Stimulated activated CD8-positive, alpha-beta memory T cell treated with anti-CD3 and anti-CD28 coated beads, Interleukin-7, amount 100 ng/mL, for 1 hour (primary cell): ENCODE data around the gene ZBTB16.

ENCODE experiments used
- DNase-seq, 2 donors: peaks; one replicate each; pipeline ENCODE4 v3.0.0-alpha.2; 2020; ENCODE audit warnings: low read depth in 2 of 2

Gene ZBTB16

GRCh38 chr11:114183044-114183511 lies 123.6 kb downstream of the ZBTB16 start:
- DNase-seq: peak in 1 of 2 donors; percentile 35

DNA sequence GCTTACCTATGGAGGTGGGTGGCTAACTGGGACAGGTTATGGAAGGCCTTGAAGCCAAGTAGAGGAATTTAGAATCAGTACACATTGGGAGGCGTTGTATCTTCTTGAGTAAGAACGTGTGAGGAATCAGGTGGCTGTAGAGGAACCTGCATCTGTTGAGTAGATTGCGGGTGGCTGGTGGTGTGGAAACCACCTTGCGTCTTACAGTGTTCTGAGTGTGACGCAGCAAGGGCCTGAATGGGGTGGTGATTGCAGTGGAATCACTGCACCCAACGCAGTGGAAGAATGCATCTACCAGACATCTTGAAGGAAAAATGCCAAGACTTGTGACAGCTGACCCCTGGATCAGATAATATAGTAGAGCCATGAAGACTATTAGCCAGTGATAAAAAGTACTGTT lies 125.9 kb downstream of the ZBTB16 start:
- no peak for DNase-seq

GRCh38 chr11:114187173-114187572 lies 127.7 kb downstream of the ZBTB16 start:
- no peak for DNase-seq

DNA sequence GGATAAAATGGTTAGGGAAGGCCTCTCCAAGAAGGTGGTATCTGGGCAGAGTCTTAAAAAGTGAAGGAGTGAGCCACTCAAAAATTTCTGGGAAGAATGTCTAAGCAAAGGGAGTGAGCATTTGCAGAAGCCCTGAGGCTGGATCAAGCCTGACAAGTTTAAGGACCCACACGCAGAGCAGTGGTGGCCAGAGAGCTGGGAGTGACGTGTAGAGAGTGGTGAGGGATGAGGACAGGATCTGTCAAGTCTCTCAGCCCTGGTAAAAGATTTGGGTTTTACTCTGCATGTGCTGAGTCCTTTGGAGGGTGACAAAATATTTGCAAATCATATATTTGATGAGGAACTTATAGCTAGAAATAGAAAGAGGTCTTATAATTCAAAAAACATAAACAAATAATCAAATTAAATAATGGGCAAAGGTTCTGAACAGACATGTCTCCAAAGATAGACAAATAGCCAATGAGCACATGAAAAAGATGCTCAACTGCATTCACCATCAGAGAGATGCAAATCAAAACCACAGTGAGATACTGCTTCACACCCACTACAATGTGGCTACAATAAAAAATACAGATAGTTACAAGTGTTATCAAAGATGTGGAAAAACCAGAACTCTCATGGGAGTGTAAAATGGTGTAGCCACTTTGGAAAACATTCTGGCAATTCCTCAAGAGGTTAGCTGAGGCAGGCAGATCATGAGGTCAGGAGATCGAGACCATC lies 129.5 kb downstream of the ZBTB16 start:
- no peak for DNase-seq

- no peak for DNase-seq
These were observed 131.1 kb downstream of the ZBTB16 start for GRCh38 chr11:114190630-114191029.

GRCh38 chr11:114191893-114192292 lies 132.4 kb downstream of the ZBTB16 start:
- no peak for DNase-seq

DNA sequence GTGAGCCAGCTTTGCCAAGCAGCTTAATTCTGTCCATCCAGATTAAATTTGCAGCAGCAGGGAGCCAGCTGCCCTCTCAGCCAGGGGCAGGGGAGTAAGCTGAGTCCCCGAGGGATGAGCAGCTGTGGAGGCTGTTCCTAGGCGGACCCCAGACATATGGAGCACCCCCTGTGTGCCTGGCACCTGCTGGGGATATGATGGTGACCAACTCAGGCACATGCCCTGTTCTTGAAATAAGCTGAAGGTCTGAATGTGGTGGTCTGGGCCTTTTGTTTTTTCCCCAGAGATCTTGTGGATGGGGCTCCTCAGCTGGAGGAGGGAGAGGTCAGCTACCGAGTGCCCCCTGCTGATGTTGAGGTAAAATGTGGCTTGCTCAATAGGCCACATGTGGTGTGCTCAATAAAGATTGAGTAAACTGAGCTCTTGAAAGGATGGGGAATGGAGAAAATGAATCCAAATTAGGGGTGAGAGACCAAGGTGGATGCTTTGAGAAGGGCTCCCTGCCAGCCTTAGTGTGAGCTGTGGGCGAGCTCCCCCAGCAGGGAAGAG lies 133.4 kb downstream of the ZBTB16 start:
- DNase-seq: no peak

GRCh38 chr11:114193730-114194679 lies 134.5 kb downstream of the ZBTB16 start:
- no peak for DNase-seq

DNA sequence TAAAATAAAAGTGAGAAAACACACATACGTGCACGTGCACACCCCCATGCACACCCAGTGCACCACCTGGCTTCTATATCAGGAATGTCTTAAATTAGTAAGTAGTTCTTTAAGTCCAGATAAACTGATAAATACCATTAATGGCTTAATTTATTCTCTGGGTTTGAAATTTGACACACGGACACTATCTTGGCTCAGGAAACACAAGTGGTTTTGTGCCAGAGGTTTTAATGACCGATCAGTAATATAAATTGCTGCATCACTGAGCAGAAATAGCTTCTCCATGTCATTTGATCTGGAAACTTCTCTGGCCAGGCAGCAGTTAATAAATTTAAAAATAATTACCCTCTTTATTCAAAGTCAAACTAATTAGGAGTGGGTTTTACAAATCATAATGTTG lies 135.2 kb downstream of the ZBTB16 start:
- DNase-seq: no peak

- no peak for DNase-seq
These were observed 135.6 kb downstream of the ZBTB16 start for GRCh38 chr11:114195151-114195550.

- DNase-seq: no peak
These were observed 136.6 kb downstream of the ZBTB16 start for GRCh38 chr11:114195981-114196731.

GRCh38 chr11:114196997-114197703 lies 137.6 kb downstream of the ZBTB16 start:
- no peak for DNase-seq

DNA sequence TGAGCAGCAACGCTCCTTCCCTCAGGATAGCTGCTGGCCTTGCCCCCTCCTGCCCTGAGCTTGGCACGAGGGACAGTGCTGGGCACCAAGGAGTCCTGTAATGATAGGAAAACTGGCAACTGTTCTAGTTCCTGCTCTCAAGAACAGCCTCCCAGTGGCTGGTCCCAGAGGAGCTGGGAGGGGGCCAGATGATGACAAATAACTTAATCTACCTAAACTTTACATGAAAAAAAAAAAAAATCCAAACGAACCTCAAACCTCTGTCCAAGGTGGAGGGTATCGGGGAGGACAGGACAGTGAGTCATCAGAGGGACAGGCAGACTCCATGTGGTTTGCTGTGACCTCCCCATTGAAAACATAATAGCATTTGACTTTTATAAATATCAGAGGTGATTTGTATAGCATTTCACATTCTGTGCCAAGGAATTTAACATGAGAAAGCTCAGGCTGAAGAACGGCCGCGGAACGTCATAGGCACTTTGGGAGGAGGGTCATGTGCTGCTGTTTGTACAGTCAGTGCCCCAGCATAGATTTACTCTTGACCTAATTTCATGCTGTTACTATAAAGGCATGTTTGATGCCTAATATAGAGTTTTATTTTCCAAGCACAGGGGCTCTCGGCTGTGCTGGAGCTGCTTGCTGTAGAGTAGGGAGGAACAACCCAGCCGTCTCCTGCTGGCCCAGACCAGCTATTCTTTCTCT lies 138.4 kb downstream of the ZBTB16 start:
- DNase-seq: no peak

DNA sequence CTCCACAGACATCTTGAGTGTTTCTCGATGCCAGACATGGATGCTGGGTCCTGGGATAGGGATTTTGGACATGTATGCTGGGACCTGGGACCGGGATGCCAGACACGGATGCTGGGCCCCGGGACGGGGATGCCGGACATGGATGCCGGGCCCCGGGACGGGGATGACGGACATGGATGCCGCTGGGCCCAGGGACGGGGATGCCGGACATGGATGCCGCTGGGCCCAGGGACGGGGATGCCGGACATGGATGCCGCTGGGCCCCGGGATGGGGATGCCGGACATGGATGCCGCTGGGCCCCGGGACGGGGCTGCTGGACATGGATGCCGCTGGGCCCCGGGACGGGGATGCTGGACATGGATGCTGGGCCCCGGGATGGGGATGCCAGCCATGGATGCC lies 139.5 kb downstream of the ZBTB16 start:
- no peak for DNase-seq

DNA sequence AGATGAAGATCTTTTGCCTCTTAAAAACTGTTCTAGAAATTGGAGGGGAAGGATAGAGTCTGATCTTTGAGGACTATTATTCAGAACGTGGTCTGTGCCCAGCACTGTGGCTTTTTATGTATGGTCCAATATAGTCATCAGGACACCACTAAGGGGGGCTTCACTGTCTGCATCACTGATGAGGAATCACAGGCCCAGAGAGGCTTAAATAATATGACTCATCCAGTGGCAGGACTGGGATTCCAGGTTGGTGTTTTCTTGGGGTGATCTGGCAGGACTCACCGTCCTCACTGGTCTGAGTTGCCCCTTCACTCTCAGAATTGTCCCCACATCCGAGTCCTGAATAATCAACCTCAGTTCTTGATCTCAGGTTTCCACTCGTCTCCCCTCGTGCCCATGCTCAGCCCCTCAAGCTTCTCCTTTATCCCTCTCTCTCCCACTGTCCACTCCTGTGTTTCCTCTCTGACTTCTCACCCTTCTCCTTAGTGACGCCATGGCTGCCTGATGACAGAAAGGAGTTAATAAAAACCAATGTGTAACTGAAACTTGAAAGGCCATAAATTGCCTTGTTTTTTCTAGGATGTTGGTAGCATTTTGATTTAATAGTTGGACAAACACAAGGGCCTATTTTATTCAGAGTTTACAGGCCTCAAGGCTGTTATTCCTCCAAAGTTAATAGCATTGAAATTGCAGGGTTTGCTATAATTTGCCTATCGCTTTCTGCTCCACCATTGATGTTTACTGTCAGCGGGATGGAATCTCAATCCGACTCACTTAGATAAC lies 141.0 kb downstream of the ZBTB16 start:
- DNase-seq: no peak

- DNase-seq: no peak
These were observed 141.7 kb downstream of the ZBTB16 start for GRCh38 chr11:114201219-114201618.

GRCh38 chr11:114202011-114202609 lies 142.6 kb downstream of the ZBTB16 start:
- DNase-seq: no peak

DNA sequence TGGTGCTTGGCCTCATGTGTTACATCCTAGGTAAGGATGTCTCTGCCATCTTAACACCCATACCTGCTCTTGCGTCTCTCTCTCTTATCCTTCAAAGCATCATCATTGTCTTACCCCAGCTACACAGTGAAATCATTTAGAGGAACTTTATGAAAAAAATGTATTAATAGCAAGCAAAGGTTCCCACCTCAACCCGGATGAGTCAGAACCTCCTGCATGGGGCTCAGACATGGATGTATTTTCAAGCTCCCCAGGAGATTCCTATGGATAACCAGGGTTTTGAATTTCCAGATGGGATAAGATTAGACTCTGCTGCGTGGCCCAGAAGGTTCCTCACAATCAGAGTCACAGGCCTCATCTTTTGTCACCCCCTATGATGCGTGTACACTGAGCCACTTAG lies 147.6 kb downstream of the ZBTB16 start:
- DNase-seq: no peak

DNA sequence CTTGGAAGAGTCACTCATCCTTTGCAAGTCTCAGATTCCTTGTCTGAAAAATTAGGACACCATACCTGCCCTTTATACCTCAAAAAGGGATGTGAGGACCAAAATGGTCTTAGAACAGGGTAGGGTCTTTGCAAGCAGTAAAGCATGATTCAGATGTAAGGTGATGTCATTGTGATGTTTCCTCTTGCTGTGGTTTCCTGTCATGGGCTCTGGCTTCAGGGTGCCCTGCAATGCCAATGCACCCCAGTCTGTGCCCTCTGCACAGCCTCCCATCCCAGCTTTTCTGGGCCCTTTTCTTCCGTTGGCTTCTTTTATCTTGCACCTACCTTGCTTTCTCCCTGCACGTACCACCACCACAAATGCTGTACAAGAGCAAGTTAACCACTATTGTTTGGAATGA lies 148.9 kb downstream of the ZBTB16 start:
- no peak for DNase-seq
